T-helper 1 cell (primary cell): Measurements from ENCODE around the gene MED15.

ENCODE experiments used
- DNase-seq, 5 donors: peaks; one replicate each; pipeline ENCODE4 v3.0.0-alpha.2; 2012 to 2020

Gene MED15

GRCh38 chr22:20511578-20512229 lies 4.3 kb downstream of the MED15 start:
- no peak for DNase-seq

- no peak for DNase-seq
These were observed 7.4 kb downstream of the MED15 start for GRCh38 chr22:20514658-20515406.

GRCh38 chr22:20516399-20516798 lies 9.0 kb downstream of the MED15 start:
- DNase-seq: no peak

GRCh38 chr22:20517422-20517821 lies 10.0 kb downstream of the MED15 start:
- DNase-seq: no peak

- DNase-seq: no peak
These were observed 10.6 kb downstream of the MED15 start for GRCh38 chr22:20517841-20518592.

- no peak for DNase-seq
These were observed 12.1 kb downstream of the MED15 start for GRCh38 chr22:20519558-20519957.

- no peak for DNase-seq
These were observed 12.7 kb downstream of the MED15 start for GRCh38 chr22:20520093-20520511.

- no peak for DNase-seq
These were observed 15.0 kb downstream of the MED15 start for GRCh38 chr22:20522134-20523004.

- DNase-seq: peak in 1 of 5 donors; percentile 18
These were observed 15.9 kb downstream of the MED15 start for GRCh38 chr22:20523086-20523983.

GRCh38 chr22:20524004-20524481 lies 16.6 kb downstream of the MED15 start:
- DNase-seq: peak in 1 of 5 donors; percentile 21

GRCh38 chr22:20525048-20525447 lies 17.6 kb downstream of the MED15 start:
- DNase-seq: no peak

GRCh38 chr22:20526305-20526627 lies 18.9 kb downstream of the MED15 start:
- DNase-seq: no peak

- DNase-seq: no peak
These were observed 19.4 kb downstream of the MED15 start for GRCh38 chr22:20526628-20527355.

GRCh38 chr22:20528405-20528978 lies 21.1 kb downstream of the MED15 start:
- no peak for DNase-seq

GRCh38 chr22:20530368-20531153 lies 23.2 kb downstream of the MED15 start:
- no peak for DNase-seq

GRCh38 chr22:20531154-20531403 lies 23.7 kb downstream of the MED15 start:
- DNase-seq: no peak

GRCh38 chr22:20531404-20532201 lies 24.2 kb downstream of the MED15 start:
- no peak for DNase-seq

- DNase-seq: no peak
These were observed 25.0 kb downstream of the MED15 start for GRCh38 chr22:20532256-20532993.
